Activated CD8-positive, alpha-beta memory T cell treated with anti-CD3 and anti-CD28 coated beads, Interleukin-2, amount 10 ng/mL, durations not matched to agents 7 days and 5 days (primary cell): ENCODE results near the gene DYTN. TPM values are rescaled to one million over a fixed set of nuclear protein-coding genes. Genes with fewer than 3 reads are reported as not detected.

Source experiments
- ATAC-seq: fragments of 150-1000 bp; cut with Tn5 transposase; one replicate; pipeline ENCODE4 v1.10.0; 2021; ENCODE audit warnings: moderate library complexity
- CTCF ChIA-PET: fragments of 350-600 bp; sonication (Branson Sonifier 250); formaldehyde crosslinking; loops from one replicate; lab custom pipeline; 2021; ENCODE audit warnings: antibody characterized with exemption; lab: Charles Lee
- DNase-seq: peaks from one replicate; pipeline ENCODE4 v3.0.0-alpha.2; 2020
- H3K27ac Mint-ChIP-seq: one replicate; pipeline ENCODE4 v1.8.0; 2021; ENCODE audit warnings: mild to moderate bottlenecking, mixed read lengths
- H3K27me3 Mint-ChIP-seq: one replicate; pipeline ENCODE4 v1.8.0; 2021; ENCODE audit warnings: mixed read lengths
- H3K36me3 Mint-ChIP-seq: one replicate; pipeline ENCODE4 v1.8.0; 2021; ENCODE audit warnings: mild to moderate bottlenecking, mixed read lengths
- H3K4me1 Mint-ChIP-seq: one replicate; pipeline ENCODE4 v1.8.0; 2021; ENCODE audit warnings: mixed read lengths
- H3K4me3 Mint-ChIP-seq: one replicate; pipeline ENCODE4 v1.8.0; 2021; ENCODE audit warnings: mild to moderate bottlenecking, moderate library complexity, mixed read lengths
- H3K9me3 Mint-ChIP-seq: one replicate; pipeline ENCODE4 v1.8.0; 2022; ENCODE audit warnings: low read depth, mixed read lengths
- total RNA-seq, 2 experiments: library from RNA; stranded (reverse); gene quantifications; one replicate each; pipeline ENCODE4 v1.2.3, GENCODE V29; 2021

DYTN gene
- total RNA-seq, 2 experiments from 2014 or later: not detected

GRCh38 chr2:206619011-206619410 is 99.2 kb downstream of the DYTN start:
- no peaks in the 10 kb centered on the region for H3K4me1 Mint-ChIP-seq
- DNase-seq (no peak), ATAC-seq (no peak)
- peaks cover 2% of the 10 kb centered on the region for H3K27me3 Mint-ChIP-seq
- H3K36me3 Mint-ChIP-seq: no peaks in the 10 kb centered on the region
- no peak overlapping the region for H3K4me3 Mint-ChIP-seq
- H3K9me3 Mint-ChIP-seq: no peaks in the 10 kb centered on the region
- CTCF ChIA-PET: no interaction called here
- no peak overlapping the region for H3K27ac Mint-ChIP-seq

GRCh38 chr2:206616151-206616550 is 102.0 kb downstream of the DYTN start:
- DNase-seq: no peak
- CTCF ChIA-PET: no interaction called here
- no peak for ATAC-seq

GRCh38 chr2:206615417-206616089 is 102.6 kb downstream of the DYTN start:
- CTCF ChIA-PET: no interaction called here
- Mint-ChIP-seq H3K36me3 (no peaks in the 10 kb centered on the region), H3K27ac (no peak overlapping the region), H3K4me3 (no peak overlapping the region), H3K9me3 (no peaks in the 10 kb centered on the region), H3K4me1 (no peaks in the 10 kb centered on the region), H3K27me3 (peaks cover 2% of the 10 kb centered on the region)
- no peak for ATAC-seq
- DNase-seq: no peak

More at GRCh38 chr2:206616151-206616550, 102.0 kb downstream of the DYTN start:
- Mint-ChIP-seq H3K4me1 (no peaks in the 10 kb centered on the region), H3K9me3 (no peaks in the 10 kb centered on the region), H3K27ac (no peak overlapping the region), H3K4me3 (no peak overlapping the region), H3K36me3 (no peaks in the 10 kb centered on the region), H3K27me3 (peaks cover 2% of the 10 kb centered on the region)

- peaks cover 2% of the 10 kb centered on the region for H3K27me3 Mint-ChIP-seq
- no peaks in the 10 kb centered on the region for H3K36me3 Mint-ChIP-seq
- DNase-seq (no peak), ATAC-seq (no peak)
- CTCF ChIA-PET: no interaction called here
- H3K4me1 Mint-ChIP-seq: no peaks in the 10 kb centered on the region
- H3K9me3 Mint-ChIP-seq: no peaks in the 10 kb centered on the region
- H3K27ac Mint-ChIP-seq: no peak overlapping the region
- no peak overlapping the region for H3K4me3 Mint-ChIP-seq
Observed at GRCh38 chr2:206614811-206615210, 103.4 kb downstream of the DYTN start.

GRCh38 chr2:206611736-206612135 is 106.5 kb downstream of the DYTN start:
- CTCF ChIA-PET: no interaction called here
- ATAC-seq (no peak), DNase-seq (no peak)
- no peak overlapping the region for H3K27ac Mint-ChIP-seq
- no peaks in the 10 kb centered on the region for H3K36me3 Mint-ChIP-seq
- H3K4me1 Mint-ChIP-seq: peaks cover 3% of the 10 kb centered on the region
- H3K9me3 Mint-ChIP-seq: no peaks in the 10 kb centered on the region
- H3K27me3 Mint-ChIP-seq: no peaks in the 10 kb centered on the region
- H3K4me3 Mint-ChIP-seq: no peak overlapping the region

GRCh38 chr2:206611191-206611590 is 107.0 kb downstream of the DYTN start:
- CTCF ChIA-PET: no interaction called here
- no peaks in the 10 kb centered on the region for H3K9me3 Mint-ChIP-seq
- H3K27me3 Mint-ChIP-seq: no peaks in the 10 kb centered on the region
- H3K4me3 Mint-ChIP-seq: no peak overlapping the region
- H3K27ac Mint-ChIP-seq: no peak overlapping the region
- H3K36me3 Mint-ChIP-seq: no peaks in the 10 kb centered on the region
- no peak for DNase-seq
- peaks cover 3% of the 10 kb centered on the region for H3K4me1 Mint-ChIP-seq
- no peak for ATAC-seq

- no peaks in the 10 kb centered on the region for H3K9me3 Mint-ChIP-seq
- no peak overlapping the region for H3K4me3 Mint-ChIP-seq
- DNase-seq (no peak), ATAC-seq (no peak)
- peaks cover 3% of the 10 kb centered on the region for H3K4me1 Mint-ChIP-seq
- no peak overlapping the region for H3K27ac Mint-ChIP-seq
- CTCF ChIA-PET: no interaction called here
- H3K36me3 Mint-ChIP-seq: no peaks in the 10 kb centered on the region
- H3K27me3 Mint-ChIP-seq: no peaks in the 10 kb centered on the region
Observed at GRCh38 chr2:206610451-206610850, 107.7 kb downstream of the DYTN start.

GRCh38 chr2:206603243-206603642 is 115.0 kb downstream of the DYTN start:
- H3K4me3 Mint-ChIP-seq: no peak overlapping the region

More at GRCh38 chr2:206603243-206603642, 115.0 kb downstream of the DYTN start:
- Mint-ChIP-seq H3K9me3 (no peaks in the 10 kb centered on the region), H3K4me1 (no peaks in the 10 kb centered on the region), H3K27ac (no peak overlapping the region), H3K36me3 (no peaks in the 10 kb centered on the region), H3K27me3 (no peaks in the 10 kb centered on the region)
- CTCF ChIA-PET: no interaction called here
- DNase-seq (no peak), ATAC-seq (no peak)

Other genes starting within 250 kb of the DYTN start
- not detected for gene FAM237A, start 75.9 kb downstream of the DYTN start, total RNA-seq
- gene MDH1B, start 46.9 kb upstream of the DYTN start, total RNA-seq: under 1 TPM; 0.23 to 0.32 TPM
- gene FASTKD2, start 47.2 kb upstream of the DYTN start, total RNA-seq: 10 to 100 TPM; 18.8 to 23.9 TPM
- gene CPO, start 221.1 kb upstream of the DYTN start, total RNA-seq: not detected